HCT116 (cell line): ENCODE results near the gene MOV10.
A peak's percentile ranks its signal among the peaks of the same experiment; 100 is the strongest.

ENCODE experiments used
- EZH2 ChIP-seq: fragments of 200-600 bp; sonication (generic); IDR thresholded peaks from 2 replicates; pipeline ENCODE4 v1.6.1; 2017; ENCODE audit warnings: antibody characterized with exemption, mixed run types
- FOSL1 ChIP-seq: IDR thresholded peaks from 2 replicates; pipeline ENCODE4 v1.6.1; 2012; ENCODE audit warnings: low read depth
- POLR2A ChIP-seq: IDR thresholded peaks from 2 replicates; pipeline ENCODE4 v1.7.0; 2011; ENCODE audit warnings: borderline replicate concordance; ENCODE audit not compliant: insufficient read depth, insufficient read length; ENCODE audit errors: extremely low read depth
- POLR2AphosphoS5 ChIP-seq: IDR thresholded peaks from 2 replicates; pipeline ENCODE4 v1.6.1; 2011; ENCODE audit warnings: mild to moderate bottlenecking, low read depth, low read length, moderate library complexity
- SP1 ChIP-seq: IDR thresholded peaks from 2 replicates; pipeline ENCODE4 v1.6.1; 2012; ENCODE audit warnings: low read depth
- ZFX ChIP-seq: fragments of 450-650 bp; IDR thresholded peaks from 2 replicates; pipeline ENCODE4 v1.6.1; 2017
- TF ChIP-seq, protein P1 (sequence below), 3 experiments: fragments of 200-600 bp in 1 of 3; sonication (generic) in 1 of 3; IDR thresholded peaks in 2 of 3; conservative IDR thresholded peaks in 1 of 3; 2 replicates each; pipeline ENCODE4 v1.5.1; 2012 to 2017; ENCODE audit warnings: low read depth in 2 of 3, low read length in 2 of 3, antibody characterized with exemption in 1 of 3, borderline replicate concordance in 1 of 3, control low read depth in 1 of 3, mild to moderate bottlenecking in 1 of 3, mixed read lengths in 1 of 3, mixed run types in 1 of 3, moderate library complexity in 1 of 3; ENCODE audit not compliant: insufficient read depth in 1 of 3
- TF ChIP-seq, protein P2 (sequence below): IDR thresholded peaks from 2 replicates; pipeline ENCODE4 v1.6.1; 2012
- TF ChIP-seq, protein P3 (sequence below): IDR thresholded peaks from 2 replicates; pipeline ENCODE4 v1.6.1; 2012

DNA sequence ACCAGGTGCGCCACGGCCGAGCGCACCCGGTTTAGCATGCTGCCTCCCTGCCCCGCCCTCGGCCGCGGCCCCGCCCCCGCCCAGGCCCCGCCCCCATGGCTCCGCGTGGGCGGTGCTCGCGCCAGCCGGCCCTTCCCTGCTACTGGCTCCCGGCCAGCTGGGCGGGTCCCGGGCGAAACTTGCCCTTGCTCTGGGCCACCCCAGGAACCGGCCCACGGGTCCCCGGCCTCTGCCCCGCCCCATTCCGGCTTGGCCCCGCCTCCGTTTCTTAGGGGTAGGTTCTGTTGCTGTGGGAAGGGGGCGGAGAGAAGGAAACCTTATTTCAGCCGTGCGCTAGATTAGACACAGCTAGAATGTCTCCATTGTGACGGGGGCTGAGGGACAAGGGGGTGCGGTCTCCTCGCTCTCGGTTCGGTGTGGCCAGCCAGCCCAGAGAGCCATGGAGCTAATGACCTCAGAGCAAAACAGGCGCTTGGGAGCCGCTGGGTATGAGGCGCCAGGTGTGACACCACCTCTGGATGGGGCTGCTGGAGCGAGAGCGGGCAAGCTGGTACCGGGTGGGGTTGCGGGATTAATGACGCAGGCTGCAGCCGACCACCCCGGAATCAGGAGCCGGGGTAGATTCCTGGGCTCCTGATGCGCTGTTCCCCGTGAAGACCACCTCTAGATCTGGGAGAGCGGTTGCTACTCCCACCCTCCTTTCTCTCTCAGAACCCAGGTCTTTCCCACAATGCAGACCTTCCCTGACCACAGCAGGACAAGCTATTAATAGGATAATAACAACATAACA, 41.0 kb downstream of the MOV10 start, which contains the start of gene PPM1J:
- TF ChIP-seq POLR2A (no peak), FOSL1 (no peak), ZFX (no peak), SP1 (peak; percentile 28), POLR2AphosphoS5 (no peak), EZH2 (no peak)
- TF ChIP-seq, protein P1, sequence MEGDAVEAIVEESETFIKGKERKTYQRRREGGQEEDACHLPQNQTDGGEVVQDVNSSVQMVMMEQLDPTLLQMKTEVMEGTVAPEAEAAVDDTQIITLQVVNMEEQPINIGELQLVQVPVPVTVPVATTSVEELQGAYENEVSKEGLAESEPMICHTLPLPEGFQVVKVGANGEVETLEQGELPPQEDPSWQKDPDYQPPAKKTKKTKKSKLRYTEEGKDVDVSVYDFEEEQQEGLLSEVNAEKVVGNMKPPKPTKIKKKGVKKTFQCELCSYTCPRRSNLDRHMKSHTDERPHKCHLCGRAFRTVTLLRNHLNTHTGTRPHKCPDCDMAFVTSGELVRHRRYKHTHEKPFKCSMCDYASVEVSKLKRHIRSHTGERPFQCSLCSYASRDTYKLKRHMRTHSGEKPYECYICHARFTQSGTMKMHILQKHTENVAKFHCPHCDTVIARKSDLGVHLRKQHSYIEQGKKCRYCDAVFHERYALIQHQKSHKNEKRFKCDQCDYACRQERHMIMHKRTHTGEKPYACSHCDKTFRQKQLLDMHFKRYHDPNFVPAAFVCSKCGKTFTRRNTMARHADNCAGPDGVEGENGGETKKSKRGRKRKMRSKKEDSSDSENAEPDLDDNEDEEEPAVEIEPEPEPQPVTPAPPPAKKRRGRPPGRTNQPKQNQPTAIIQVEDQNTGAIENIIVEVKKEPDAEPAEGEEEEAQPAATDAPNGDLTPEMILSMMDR (IDR thresholded peaks at IDR 0.05 in 2 of 3, conservative IDR thresholded peaks at IDR 0.05 in 1 of 3; ENCODE audit: borderline replicate concordance in 1 of 3, insufficient read depth in 1 of 3, low read depth in 2 of 3, low read length in 2 of 3): no peak
- TF ChIP-seq, protein P2, sequence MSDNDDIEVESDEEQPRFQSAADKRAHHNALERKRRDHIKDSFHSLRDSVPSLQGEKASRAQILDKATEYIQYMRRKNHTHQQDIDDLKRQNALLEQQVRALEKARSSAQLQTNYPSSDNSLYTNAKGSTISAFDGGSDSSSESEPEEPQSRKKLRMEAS: no peak
- TF ChIP-seq, protein P3, sequence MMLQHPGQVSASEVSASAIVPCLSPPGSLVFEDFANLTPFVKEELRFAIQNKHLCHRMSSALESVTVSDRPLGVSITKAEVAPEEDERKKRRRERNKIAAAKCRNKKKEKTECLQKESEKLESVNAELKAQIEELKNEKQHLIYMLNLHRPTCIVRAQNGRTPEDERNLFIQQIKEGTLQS: no peak
